ENCODE data around the gene B3GALNT2.
A peak's percentile ranks its signal among the peaks of the same experiment; 100 is the strongest.
"Not testable (repeated sequence)": the region's sequence is repeated elsewhere in the genome, so short reads cannot be mapped to it uniquely, and the experiment has no call there.

Gene B3GALNT2

GRCh38 chr1:235504122-235504493 is at the start of gene B3GALNT2:
Gene B3GALNT2 (minus strand): TSS chr1:235504452. CDS start chr1:235504252, 200 bp downstream.
- Histone ChIP-seq H3K9ac (ENCODE audit: low read depth, low read length) (peak within 1 kb of the TSS; percentile 70), H3K27me3 (ENCODE audit: control insufficient read depth, insufficient read depth, low read length) (no peaks in the 10 kb centered on the region), H3K4me1 (ENCODE audit: control insufficient read depth, insufficient read depth, low read length) (peaks cover 2% of the 10 kb centered on the region), H3K9me3 (ENCODE audit: control insufficient read depth, insufficient read depth, low read length) (no peaks in the 10 kb centered on the region), H3K36me3 (ENCODE audit: control insufficient read depth, insufficient read depth, low read length) (no peaks in the 10 kb centered on the region), H3K4me3 (ENCODE audit: low read depth, low read length) (peak within 1 kb of the TSS; percentile 87)

- Histone ChIP-seq H3K4me3 (ENCODE audit: low read depth, low read length) (no peak overlapping the region), H3K9ac (ENCODE audit: low read depth, low read length) (no peak overlapping the region)
Observed at GRCh38 chr1:235553112-235553551, 48.9 kb upstream of the B3GALNT2 start.

DNA sequence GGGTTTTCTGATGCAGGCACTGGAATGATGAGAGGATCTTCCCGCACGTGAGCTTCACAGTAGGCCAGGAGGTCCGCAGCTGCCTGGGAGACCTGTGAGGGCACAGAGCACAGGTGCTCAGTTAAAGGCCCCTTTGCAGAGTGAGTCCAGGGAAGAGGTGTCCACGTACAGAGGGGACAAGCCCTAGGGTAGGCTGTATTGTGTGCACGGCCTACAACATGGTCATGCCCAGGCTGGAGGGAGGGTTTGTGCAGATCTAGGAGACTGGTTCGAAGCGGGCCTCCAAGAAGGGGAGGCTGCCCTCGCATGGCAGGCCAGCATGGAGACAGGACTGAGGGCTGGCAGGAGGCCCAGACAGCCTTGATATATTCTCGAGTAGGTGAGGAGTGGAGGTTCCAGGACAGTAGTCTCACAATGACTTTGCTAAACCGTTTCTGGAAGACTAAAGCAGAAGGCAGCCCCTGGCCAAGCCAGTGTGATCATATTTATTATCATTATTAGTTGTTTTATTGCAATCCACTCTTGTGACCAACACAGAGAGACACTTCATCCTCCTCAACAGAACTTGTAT is 48.0 kb upstream of the B3GALNT2 start:
- Histone ChIP-seq H3K9ac (ENCODE audit: low read depth, low read length) (no peak overlapping the region), H3K9me3 (ENCODE audit: control insufficient read depth, insufficient read depth, low read length) (no peaks in the 10 kb centered on the region), H3K4me1 (ENCODE audit: control insufficient read depth, insufficient read depth, low read length) (no peaks in the 10 kb centered on the region), H3K4me3 (ENCODE audit: low read depth, low read length) (no peak overlapping the region), H3K36me3 (ENCODE audit: control insufficient read depth, insufficient read depth, low read length) (no peaks in the 10 kb centered on the region), H3K27me3 (ENCODE audit: control insufficient read depth, insufficient read depth, low read length) (no peaks in the 10 kb centered on the region)

More at GRCh38 chr1:235553112-235553551, 48.9 kb upstream of the B3GALNT2 start:
- Histone ChIP-seq H3K4me1 (ENCODE audit: control insufficient read depth, insufficient read depth, low read length) (no peaks in the 10 kb centered on the region), H3K36me3 (ENCODE audit: control insufficient read depth, insufficient read depth, low read length) (no peaks in the 10 kb centered on the region), H3K27me3 (ENCODE audit: control insufficient read depth, insufficient read depth, low read length) (no peaks in the 10 kb centered on the region), H3K9me3 (ENCODE audit: control insufficient read depth, insufficient read depth, low read length) (no peaks in the 10 kb centered on the region)

DNA sequence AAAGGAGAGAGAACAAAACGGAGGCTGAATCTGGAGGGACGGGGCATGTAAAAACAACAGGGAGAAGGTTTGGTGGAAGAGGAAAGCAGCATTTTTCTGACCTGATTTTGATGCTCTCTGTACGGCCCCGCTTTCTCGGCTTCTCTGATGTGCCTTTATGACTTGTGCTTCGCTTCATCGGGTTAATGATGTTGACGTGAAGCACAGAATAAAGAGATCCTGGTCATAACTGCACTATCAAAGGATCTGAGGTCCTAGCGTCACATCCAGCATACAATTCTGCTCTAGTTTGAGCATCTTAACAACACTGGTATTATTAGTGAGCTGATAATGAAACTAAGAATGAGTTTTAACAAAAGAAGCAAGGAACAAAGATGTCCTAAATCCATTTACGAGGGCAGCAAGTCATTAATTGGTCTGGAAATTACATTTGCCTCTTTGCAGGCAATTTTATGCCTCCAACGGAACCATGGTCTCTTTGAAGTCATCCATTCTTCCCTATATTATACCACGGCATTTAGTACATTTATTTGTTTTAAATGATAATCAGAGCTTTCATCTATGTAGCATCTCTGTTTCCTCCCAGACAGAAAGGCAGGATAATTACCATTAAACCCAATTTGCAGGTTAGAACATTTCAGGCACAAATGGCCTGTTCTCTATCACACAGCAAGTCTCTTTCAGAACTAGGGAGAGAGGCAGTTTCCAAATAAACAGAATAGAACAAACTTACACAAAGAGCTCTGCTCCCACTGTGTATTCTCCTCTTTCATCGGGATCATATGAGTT is 45.3 kb upstream of the B3GALNT2 start:
- no peaks in the 10 kb centered on the region for H3K9me3 ChIP-seq (ENCODE audit: control insufficient read depth, insufficient read depth, low read length)
- H3K27me3 ChIP-seq (ENCODE audit: control insufficient read depth, insufficient read depth, low read length) = no peaks in the 10 kb centered on the region
- H3K9ac ChIP-seq (ENCODE audit: low read depth, low read length) = no peak overlapping the region
- H3K4me1 ChIP-seq (ENCODE audit: control insufficient read depth, insufficient read depth, low read length) = no peaks in the 10 kb centered on the region
- H3K4me3 ChIP-seq (ENCODE audit: low read depth, low read length) = no peak overlapping the region
- no peaks in the 10 kb centered on the region for H3K36me3 ChIP-seq (ENCODE audit: control insufficient read depth, insufficient read depth, low read length)

GRCh38 chr1:235546369-235547155 is 42.3 kb upstream of the B3GALNT2 start:
- not testable (repeated sequence) for H3K36me3 ChIP-seq (ENCODE audit: control insufficient read depth, insufficient read depth, low read length); H3K4me3 ChIP-seq (ENCODE audit: low read depth, low read length); H3K9ac ChIP-seq (ENCODE audit: low read depth, low read length); H3K9me3 ChIP-seq (ENCODE audit: control insufficient read depth, insufficient read depth, low read length); H3K27me3 ChIP-seq (ENCODE audit: control insufficient read depth, insufficient read depth, low read length); H3K4me1 ChIP-seq (ENCODE audit: control insufficient read depth, insufficient read depth, low read length)

DNA sequence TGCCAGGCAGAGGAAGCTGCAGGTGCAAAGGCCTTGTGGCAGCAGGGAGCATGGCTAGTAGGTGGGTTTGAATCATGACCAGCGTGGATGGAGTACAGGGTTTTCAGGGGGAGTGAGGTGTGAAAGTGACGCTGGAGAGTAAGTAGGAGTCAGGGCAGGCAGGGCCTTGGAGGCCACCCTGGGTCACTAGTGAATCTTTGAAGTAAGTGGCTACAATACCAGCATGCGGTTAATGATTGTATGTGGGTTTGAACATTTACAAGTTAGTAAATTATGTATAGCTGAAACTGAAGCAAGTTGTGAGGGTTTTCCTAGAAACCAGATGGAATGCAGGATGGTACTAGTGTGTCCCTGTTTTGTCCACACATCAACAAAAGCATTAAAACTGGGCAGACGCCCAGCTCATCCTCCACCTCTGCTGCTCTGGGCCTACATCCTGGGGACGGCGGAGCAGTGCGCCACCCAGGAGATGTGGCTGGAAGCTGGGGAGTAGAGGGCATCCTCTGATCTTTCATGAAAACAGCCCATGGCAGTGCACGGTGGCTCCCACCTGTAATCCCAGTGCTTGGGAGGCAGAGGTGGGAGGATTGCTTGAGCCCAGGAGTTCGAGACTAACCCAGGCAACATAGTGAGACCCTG is 41.2 kb upstream of the B3GALNT2 start:
- no peaks in the 10 kb centered on the region for H3K4me1 ChIP-seq (ENCODE audit: control insufficient read depth, insufficient read depth, low read length)
- no peak overlapping the region for H3K9ac ChIP-seq (ENCODE audit: low read depth, low read length)
- H3K36me3 ChIP-seq (ENCODE audit: control insufficient read depth, insufficient read depth, low read length) = no peaks in the 10 kb centered on the region
- H3K9me3 ChIP-seq (ENCODE audit: control insufficient read depth, insufficient read depth, low read length) = no peaks in the 10 kb centered on the region
- no peak overlapping the region for H3K4me3 ChIP-seq (ENCODE audit: low read depth, low read length)
- no peaks in the 10 kb centered on the region for H3K27me3 ChIP-seq (ENCODE audit: control insufficient read depth, insufficient read depth, low read length)

- not testable (repeated sequence) for H3K27me3 ChIP-seq (ENCODE audit: control insufficient read depth, insufficient read depth, low read length); H3K9me3 ChIP-seq (ENCODE audit: control insufficient read depth, insufficient read depth, low read length); H3K4me1 ChIP-seq (ENCODE audit: control insufficient read depth, insufficient read depth, low read length); H3K4me3 ChIP-seq (ENCODE audit: low read depth, low read length); H3K36me3 ChIP-seq (ENCODE audit: control insufficient read depth, insufficient read depth, low read length); H3K9ac ChIP-seq (ENCODE audit: low read depth, low read length)
Observed at GRCh38 chr1:235542845-235543244, 38.6 kb upstream of the B3GALNT2 start.

GRCh38 chr1:235533476-235534168 is 29.4 kb upstream of the B3GALNT2 start:
- Histone ChIP-seq H3K9me3 (ENCODE audit: control insufficient read depth, insufficient read depth, low read length) (no peaks in the 10 kb centered on the region), H3K9ac (ENCODE audit: low read depth, low read length) (no peak overlapping the region), H3K4me1 (ENCODE audit: control insufficient read depth, insufficient read depth, low read length) (no peaks in the 10 kb centered on the region), H3K27me3 (ENCODE audit: control insufficient read depth, insufficient read depth, low read length) (no peaks in the 10 kb centered on the region), H3K4me3 (ENCODE audit: low read depth, low read length) (no peak overlapping the region), H3K36me3 (ENCODE audit: control insufficient read depth, insufficient read depth, low read length) (no peaks in the 10 kb centered on the region)

DNA sequence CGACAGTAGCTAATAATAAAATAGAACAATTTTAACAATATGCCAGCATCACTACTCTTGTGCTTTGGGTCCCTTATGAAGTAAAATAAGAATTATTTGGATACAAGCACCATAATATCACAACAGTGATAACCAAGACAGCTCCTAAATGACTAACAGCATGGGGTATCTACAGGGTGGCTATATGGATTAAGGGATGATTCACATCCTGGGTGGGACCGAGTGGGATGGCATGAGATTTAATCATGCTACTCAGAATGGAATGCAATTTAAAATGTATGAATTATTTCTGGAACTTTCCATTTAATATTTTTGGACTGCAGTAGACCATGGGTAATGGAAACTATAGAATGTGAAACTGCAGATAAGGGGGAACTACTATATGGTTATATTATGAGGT is 28.1 kb upstream of the B3GALNT2 start:
- no peaks in the 10 kb centered on the region for H3K36me3 ChIP-seq (ENCODE audit: control insufficient read depth, insufficient read depth, low read length)
- H3K4me3 ChIP-seq (ENCODE audit: low read depth, low read length) = no peak overlapping the region
- H3K27me3 ChIP-seq (ENCODE audit: control insufficient read depth, insufficient read depth, low read length) = no peaks in the 10 kb centered on the region
- H3K9me3 ChIP-seq (ENCODE audit: control insufficient read depth, insufficient read depth, low read length) = no peaks in the 10 kb centered on the region
- H3K4me1 ChIP-seq (ENCODE audit: control insufficient read depth, insufficient read depth, low read length) = no peaks in the 10 kb centered on the region
- H3K9ac ChIP-seq (ENCODE audit: low read depth, low read length) = no peak overlapping the region

- H3K36me3 ChIP-seq (ENCODE audit: control insufficient read depth, insufficient read depth, low read length) = no peaks in the 10 kb centered on the region
- no peaks in the 10 kb centered on the region for H3K27me3 ChIP-seq (ENCODE audit: control insufficient read depth, insufficient read depth, low read length)
- H3K4me3 ChIP-seq (ENCODE audit: low read depth, low read length) = no peak overlapping the region
- H3K9ac ChIP-seq (ENCODE audit: low read depth, low read length) = no peak overlapping the region
- H3K4me1 ChIP-seq (ENCODE audit: control insufficient read depth, insufficient read depth, low read length) = no peaks in the 10 kb centered on the region
- H3K9me3 ChIP-seq (ENCODE audit: control insufficient read depth, insufficient read depth, low read length) = no peaks in the 10 kb centered on the region
Observed at GRCh38 chr1:235527196-235527814, 23.1 kb upstream of the B3GALNT2 start.

DNA sequence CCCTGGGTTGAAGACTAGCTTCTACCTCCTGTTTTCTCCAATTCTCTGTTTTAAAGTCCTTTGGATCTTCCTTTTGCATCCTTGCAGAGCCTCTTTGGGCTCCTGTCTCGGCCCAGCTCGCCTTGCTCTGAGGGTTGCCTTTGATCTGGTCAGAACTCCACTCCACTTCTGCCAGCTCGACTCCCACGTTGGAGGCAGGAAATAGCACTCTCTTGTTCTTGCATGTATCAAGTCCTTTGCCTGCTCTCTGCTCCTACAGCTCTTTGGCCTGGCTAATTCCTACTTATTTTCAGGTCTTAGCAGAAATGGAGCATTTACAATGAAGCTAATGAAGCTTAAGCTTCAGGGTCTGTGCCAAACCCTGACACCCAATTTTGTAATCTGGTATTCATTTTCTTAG is 21.1 kb upstream of the B3GALNT2 start:
- Histone ChIP-seq H3K36me3 (ENCODE audit: control insufficient read depth, insufficient read depth, low read length) (no peaks in the 10 kb centered on the region), H3K27me3 (ENCODE audit: control insufficient read depth, insufficient read depth, low read length) (no peaks in the 10 kb centered on the region), H3K4me3 (ENCODE audit: low read depth, low read length) (no peak overlapping the region), H3K9me3 (ENCODE audit: control insufficient read depth, insufficient read depth, low read length) (no peaks in the 10 kb centered on the region), H3K9ac (ENCODE audit: low read depth, low read length) (no peak overlapping the region), H3K4me1 (ENCODE audit: control insufficient read depth, insufficient read depth, low read length) (no peaks in the 10 kb centered on the region)

Measured in iPS-15b (cell line).